Neuronal stem cell (in vitro differentiated cells): Measurements from ENCODE around the gene NRG3.

Source experiments
- DNase-seq: peaks from one replicate; pipeline ENCODE4 v3.0.0-alpha.2; 2013; ENCODE audit warnings: low spot score
- H2AFZ ChIP-seq: one replicate; pipeline ENCODE4 v1.6.1; 2013; ENCODE audit warnings: mild to moderate bottlenecking, low read length, inconsistent platforms
- H2AK5ac ChIP-seq: 2 replicates; pipeline ENCODE4 v1.6.1; 2013; ENCODE audit warnings: low read depth, mild to moderate bottlenecking, inconsistent platforms, low read length, moderate library complexity, mixed read lengths
- H2BK120ac ChIP-seq: 2 replicates; pipeline ENCODE4 v1.6.1; 2013; ENCODE audit warnings: low read depth, mild to moderate bottlenecking, inconsistent platforms, low read length, moderate library complexity, mixed read lengths
- H2BK12ac ChIP-seq: one replicate; pipeline ENCODE4 v1.6.1; 2013; ENCODE audit warnings: low read length, inconsistent platforms
- H2BK15ac ChIP-seq: 2 replicates; pipeline ENCODE4 v1.6.1; 2013; ENCODE audit warnings: mild to moderate bottlenecking, low read length, inconsistent platforms, mixed read lengths
- H2BK5ac ChIP-seq: one replicate; pipeline ENCODE4 v1.6.1; 2013; ENCODE audit warnings: inconsistent platforms, mild to moderate bottlenecking, low read length, moderate library complexity
- H3K14ac ChIP-seq: one replicate; pipeline ENCODE4 v1.6.1; 2013; ENCODE audit warnings: low read length, inconsistent platforms
- H3K18ac ChIP-seq: 2 replicates; pipeline ENCODE4 v1.6.1; 2013; ENCODE audit warnings: low read length, inconsistent platforms
- H3K23ac ChIP-seq: 2 replicates; pipeline ENCODE4 v1.6.1; 2013; ENCODE audit warnings: low read depth, mild to moderate bottlenecking, mixed read lengths, low read length, inconsistent platforms; ENCODE audit not compliant: poor library complexity
- H3K27ac ChIP-seq: replicated peaks from 3 replicates; pipeline ENCODE4 v1.5.1; 2013; ENCODE audit warnings: low read length, inconsistent platforms
- H3K27me3 ChIP-seq, 3 experiments: 2 replicates each; pipeline ENCODE4 v1.6.1; 2013; ENCODE audit warnings: low read length in 3 of 3, mild to moderate bottlenecking in 2 of 3, inconsistent platforms in 1 of 3, low read depth in 1 of 3, mixed read lengths in 1 of 3, moderate library complexity in 1 of 3; ENCODE audit not compliant: control insufficient read depth in 3 of 3, insufficient read depth in 3 of 3
- H3K36me3 ChIP-seq, 2 donors: replicated peaks in 1 of 2; 2 replicates each; pipeline ENCODE4 v1.6.1; 2013; ENCODE audit warnings: low read length in 2 of 2; ENCODE audit not compliant: control insufficient read depth in 2 of 2, insufficient read depth in 2 of 2
- H3K4ac ChIP-seq: 2 replicates; pipeline ENCODE4 v1.6.1; 2013; ENCODE audit warnings: inconsistent platforms, mild to moderate bottlenecking, low read length, moderate library complexity
- H3K4me1 ChIP-seq, 2 donors: 1 replicate in 1 of 2; 2 replicates in 1 of 2; pipeline ENCODE4 v1.6.1; 2013; ENCODE audit warnings: low read length in 2 of 2, low read depth in 1 of 2; ENCODE audit not compliant: control insufficient read depth in 2 of 2, insufficient read depth in 1 of 2
- H3K4me2 ChIP-seq: one replicate; pipeline ENCODE4 v1.6.1; 2013; ENCODE audit warnings: mild to moderate bottlenecking, low read length, inconsistent platforms; ENCODE audit not compliant: insufficient read depth, poor library complexity, severe bottlenecking
- H3K4me3 ChIP-seq, 2 donors: 2 replicates each; pipeline ENCODE4 v1.5.1; 2013; ENCODE audit warnings: low read length in 2 of 2, mild to moderate bottlenecking in 2 of 2, inconsistent platforms in 1 of 2, moderate library complexity in 1 of 2
- H3K79me1 ChIP-seq: one replicate; pipeline ENCODE4 v1.6.1; 2013; ENCODE audit warnings: low read depth, mild to moderate bottlenecking, inconsistent platforms, low read length, moderate library complexity
- H3K9ac ChIP-seq: one replicate; pipeline ENCODE4 v1.6.1; 2013; ENCODE audit warnings: mild to moderate bottlenecking, low read depth, low read length, inconsistent platforms; ENCODE audit not compliant: poor library complexity
- H3K9me3 ChIP-seq, 2 donors: replicated peaks in 1 of 2; 2 replicates each; pipeline versions ENCODE3 to v1.6.1; 2013; ENCODE audit warnings: low read length in 2 of 2, mild to moderate bottlenecking in 2 of 2, inconsistent platforms in 1 of 2, low read depth in 1 of 2, mixed read lengths in 1 of 2, moderate library complexity in 1 of 2; ENCODE audit not compliant: control insufficient read depth in 2 of 2, insufficient read depth in 1 of 2
- H4K8ac ChIP-seq: one replicate; pipeline ENCODE4 v1.6.1; 2013; ENCODE audit warnings: low read depth, mild to moderate bottlenecking, inconsistent platforms, low read length, moderate library complexity
- H4K91ac ChIP-seq: one replicate; pipeline ENCODE4 v1.6.1; 2013; ENCODE audit warnings: low read length, low read depth, mild to moderate bottlenecking, inconsistent platforms; ENCODE audit not compliant: poor library complexity
- WGBS, 2 donors: extraction: QIAGEN DNeasy Blood & Tissue Kit; methylation state at CpG; one replicate each; pipeline ENCODE4 v1.1.7; 2013; ENCODE audit warnings: missing lambda C conversion rate in 2 of 2, mixed read lengths in 1 of 2; ENCODE audit not compliant: insufficient read length in 2 of 2, insufficient replicate concordance in 1 of 2; ENCODE audit errors: extremely low coverage in 2 of 2; 5-methylcytosine and 5-hydroxymethylcytosine counted together

NRG3 gene

GRCh38 chr10:82249141-82249540, 374.1 kb downstream of the NRG3 start:
- Histone ChIP-seq H3K27ac (no peak overlapping the region), H2AK5ac (no peak overlapping the region), H3K27me3 (no peaks in the 10 kb centered on the region), H3K4me3 (no peak overlapping the region), H3K18ac (no peak overlapping the region), H3K23ac (no peak overlapping the region), H2BK15ac (no peak overlapping the region), H2BK12ac (no peak overlapping the region), H4K91ac (no peak overlapping the region), H3K14ac (no peak overlapping the region), H2AFZ (no peak overlapping the region), H3K4ac (no peak overlapping the region), H3K9me3 (no peaks in the 10 kb centered on the region), H2BK5ac (no peak overlapping the region), H3K36me3 (no peaks in the 10 kb centered on the region), H4K8ac (no peak overlapping the region), H3K79me1 (no peaks in the 10 kb centered on the region), H3K4me1 (peaks cover 0 to 13% of the 10 kb centered on the region in 2 donors), H3K4me2 (no peak overlapping the region), H3K9ac (no peak overlapping the region), H2BK120ac (no peak overlapping the region)
- no CpG with 5 or more reads among the region's 1 CpG for WGBS, 2 donors
- no peak for DNase-seq

DNA sequence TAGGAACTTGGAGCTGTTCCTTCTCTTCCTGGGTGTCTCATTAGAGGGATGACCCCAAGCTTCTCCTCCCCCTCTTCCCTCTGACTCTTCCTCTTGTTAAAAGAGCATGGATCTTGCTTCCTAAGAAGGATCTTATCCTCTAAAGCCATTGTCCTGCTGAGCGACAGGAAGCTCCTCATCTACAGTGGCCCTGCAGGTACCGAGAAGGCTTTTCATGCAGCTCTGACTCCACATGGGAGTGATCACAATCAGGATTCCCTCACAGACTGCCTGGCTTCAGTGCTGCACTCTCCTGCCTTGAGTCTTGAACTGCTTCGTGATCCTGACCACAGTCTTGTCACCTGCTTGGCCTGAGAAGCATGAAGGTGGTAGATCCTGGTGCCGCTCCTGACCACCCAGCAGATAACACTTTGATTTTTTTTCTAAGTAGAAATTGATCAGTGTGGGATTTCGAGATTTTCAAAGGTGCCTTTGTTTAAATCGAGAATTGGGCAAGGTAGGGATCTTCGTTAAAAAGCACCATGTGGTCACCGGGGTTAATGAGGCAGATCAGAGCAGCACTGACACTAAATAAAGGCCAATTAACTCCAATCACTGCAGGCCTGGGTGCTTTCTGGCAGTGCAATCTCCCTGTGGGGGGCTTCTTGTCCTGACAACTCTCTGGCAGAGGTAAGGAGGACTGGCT, 376.4 kb downstream of the NRG3 start:
- no CpG with 5 or more reads among the region's 8 CpGs for WGBS, 2 donors
- H4K8ac ChIP-seq, result no peak overlapping the region
- H3K27ac ChIP-seq, result peak overlapping the region; percentile 6

GRCh38 chr10:82252081-82252480, 377.1 kb downstream of the NRG3 start:
- Histone ChIP-seq H3K4ac (no peak overlapping the region), H2AK5ac (no peak overlapping the region), H3K27ac (no peak overlapping the region), H3K4me2 (no peak overlapping the region), H3K79me1 (no peaks in the 10 kb centered on the region), H3K9me3 (no peaks in the 10 kb centered on the region), H2AFZ (no peak overlapping the region), H2BK5ac (no peak overlapping the region), H3K4me3 (no peak overlapping the region), H3K9ac (no peak overlapping the region), H2BK15ac (no peak overlapping the region), H2BK12ac (no peak overlapping the region), H3K27me3 (no peaks in the 10 kb centered on the region), H3K4me1 (peaks cover 0 to 13% of the 10 kb centered on the region in 2 donors), H3K18ac (no peak overlapping the region), H3K23ac (no peak overlapping the region), H3K14ac (no peak overlapping the region), H4K8ac (no peak overlapping the region), H2BK120ac (no peak overlapping the region), H3K36me3 (no peaks in the 10 kb centered on the region), H4K91ac (no peak overlapping the region)
- DNase-seq, result no peak
- no CpG with 5 or more reads among the region's 1 CpG for WGBS, 2 donors

More for the DNA sequence above, 376.4 kb downstream of the NRG3 start:
- Histone ChIP-seq H3K4me2 (no peak overlapping the region), H3K9ac (no peak overlapping the region), H2AK5ac (peak overlapping the region; percentile 15), H3K4me1 (peaks cover 0 to 13% of the 10 kb centered on the region in 2 donors), H3K18ac (no peak overlapping the region), H2AFZ (peak overlapping the region; percentile 55), H3K36me3 (no peaks in the 10 kb centered on the region), H3K4me3 (no peak overlapping the region), H2BK15ac (no peak overlapping the region), H3K23ac (no peak overlapping the region), H3K14ac (no peak overlapping the region), H2BK12ac (no peak overlapping the region), H3K4ac (no peak overlapping the region), H3K9me3 (no peaks in the 10 kb centered on the region), H2BK5ac (no peak overlapping the region), H3K27me3 (no peaks in the 10 kb centered on the region), H2BK120ac (no peak overlapping the region), H4K91ac (no peak overlapping the region), H3K79me1 (no peaks in the 10 kb centered on the region)
- peak; percentile 35 for DNase-seq

DNA sequence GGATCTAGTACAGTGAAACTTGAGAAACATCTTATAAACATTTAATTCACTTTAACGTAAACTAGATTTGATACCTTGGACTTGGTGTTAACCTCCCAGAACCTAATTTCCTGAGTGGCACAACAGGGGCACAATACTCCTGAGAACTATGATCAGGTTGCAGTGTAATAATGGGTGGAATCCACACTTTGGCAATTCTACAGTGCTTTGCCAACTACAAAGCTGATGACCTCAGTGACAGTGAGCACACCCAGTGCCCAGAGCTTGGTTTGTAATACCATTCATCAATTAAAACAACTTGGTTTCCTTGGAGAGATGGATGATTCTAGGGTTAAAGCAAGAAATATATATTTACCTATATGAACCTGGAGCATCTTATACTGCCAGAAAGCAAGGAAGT, 379.2 kb downstream of the NRG3 start:
- no peak overlapping the region for H2AK5ac ChIP-seq
- no peak overlapping the region for H3K4me2 ChIP-seq
- no peak overlapping the region for H4K91ac ChIP-seq
- H3K23ac ChIP-seq, result no peak overlapping the region
- no peaks in the 10 kb centered on the region for H3K9me3 ChIP-seq
- no peak overlapping the region for H2BK12ac ChIP-seq
- no peaks in the 10 kb centered on the region for H3K36me3 ChIP-seq
- no peak overlapping the region for H3K27ac ChIP-seq
- H3K18ac ChIP-seq, result no peak overlapping the region
- no peak overlapping the region for H4K8ac ChIP-seq
- H3K4ac ChIP-seq, result no peak overlapping the region
- peaks cover 0 to 11% of the 10 kb centered on the region in 2 donors for H3K4me1 ChIP-seq
- no peak overlapping the region for H2BK5ac ChIP-seq
- H2AFZ ChIP-seq, result no peak overlapping the region
- no peak overlapping the region for H3K9ac ChIP-seq
- no peak overlapping the region for H3K14ac ChIP-seq
- H3K4me3 ChIP-seq, result no peak overlapping the region
- WGBS, 2 donors, result no CpG with 5 or more reads among the region's 1 CpG
- H2BK15ac ChIP-seq, result no peak overlapping the region
- no peak for DNase-seq
- H3K27me3 ChIP-seq, result no peaks in the 10 kb centered on the region
- H2BK120ac ChIP-seq, result no peak overlapping the region
- no peaks in the 10 kb centered on the region for H3K79me1 ChIP-seq
